ENCODE data around the gene IER5L.
A peak's percentile ranks its signal among the peaks of the same experiment; 100 is the strongest.

IER5L gene

GRCh38 chr9:129177791-129178567 lies at the start of gene IER5L:
Gene IER5L, minus strand, starts transcription at chr9:129178261. Its CDS starts 209 bp downstream, at chr9:129178052.
- DNase-seq: peak; percentile 98

DNA sequence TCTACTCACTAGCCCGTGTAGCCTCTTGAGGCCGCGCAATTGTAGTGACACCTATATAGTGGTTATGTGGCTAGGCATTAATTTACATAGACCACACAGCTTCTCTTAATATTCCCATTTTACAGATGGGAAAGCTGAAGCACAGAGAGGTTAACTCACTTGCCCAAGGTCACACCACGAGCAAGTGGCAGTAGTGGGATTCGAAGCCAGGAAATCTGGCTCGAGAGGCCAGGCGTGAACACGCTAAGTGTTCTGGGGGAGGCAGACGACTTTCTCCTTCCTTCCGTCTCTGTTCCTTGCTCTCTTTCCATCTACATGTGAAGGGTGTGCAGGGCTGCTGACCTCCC lies 49.8 kb upstream of the IER5L start:
- DNase-seq: no peak

DNA sequence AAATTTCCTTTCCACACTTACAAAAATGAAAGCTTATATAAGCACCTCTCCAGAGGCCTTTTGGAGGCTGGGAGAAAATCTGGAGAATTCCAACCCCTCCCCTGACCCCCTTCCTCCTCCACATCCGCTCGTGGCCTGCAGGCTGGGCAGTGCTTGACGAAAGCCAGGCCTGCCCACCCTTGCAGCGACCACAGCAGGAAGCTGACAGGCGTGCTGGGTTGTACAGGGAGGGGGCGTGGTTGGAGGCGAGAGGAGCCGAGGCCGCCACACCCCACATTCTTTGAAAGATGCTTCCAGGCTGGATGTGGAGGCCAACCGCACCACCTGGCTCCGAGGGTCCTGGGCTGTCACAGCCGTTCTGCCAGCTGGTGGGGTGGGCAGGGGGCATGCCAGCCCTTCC lies 47.8 kb upstream of the IER5L start:
- no peak for DNase-seq

GRCh38 chr9:129225490-129225778 lies 47.4 kb upstream of the IER5L start:
- DNase-seq: no peak

GRCh38 chr9:129224618-129225489 lies 46.8 kb upstream of the IER5L start:
- DNase-seq: no peak

DNA sequence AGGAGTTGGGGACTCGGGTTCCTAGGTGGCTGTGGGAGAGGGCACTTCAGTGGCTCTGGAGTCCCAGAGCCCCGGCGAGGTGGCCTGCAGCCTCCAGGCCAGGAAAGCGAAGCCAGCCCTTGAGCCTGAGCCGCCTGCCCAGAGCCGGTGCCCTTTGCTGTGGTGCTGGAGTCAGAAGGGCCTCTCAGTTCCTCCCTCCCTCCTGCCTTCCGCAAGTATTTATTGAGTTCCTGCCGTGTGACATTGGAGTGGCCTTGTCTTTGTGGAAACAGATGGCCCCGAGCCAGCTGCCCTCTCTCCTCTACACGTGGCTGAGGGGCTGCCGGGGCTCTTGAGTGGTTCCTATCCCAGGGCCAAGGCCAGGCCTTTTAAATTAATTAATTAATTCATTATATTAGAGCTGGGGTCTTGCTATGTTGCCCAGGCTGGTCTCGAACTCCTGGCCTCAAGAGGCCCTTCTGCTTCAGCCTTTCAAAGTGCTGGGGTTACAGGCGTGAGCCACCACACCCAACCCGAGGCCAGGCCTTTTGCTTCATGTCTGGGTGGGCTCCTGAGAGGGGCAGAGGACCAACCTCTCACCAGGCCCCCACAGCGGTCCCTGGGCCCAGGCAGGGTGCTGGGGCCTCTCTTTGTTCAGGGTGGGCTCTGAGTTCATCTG lies 45.6 kb upstream of the IER5L start:
- no peak for DNase-seq

DNA sequence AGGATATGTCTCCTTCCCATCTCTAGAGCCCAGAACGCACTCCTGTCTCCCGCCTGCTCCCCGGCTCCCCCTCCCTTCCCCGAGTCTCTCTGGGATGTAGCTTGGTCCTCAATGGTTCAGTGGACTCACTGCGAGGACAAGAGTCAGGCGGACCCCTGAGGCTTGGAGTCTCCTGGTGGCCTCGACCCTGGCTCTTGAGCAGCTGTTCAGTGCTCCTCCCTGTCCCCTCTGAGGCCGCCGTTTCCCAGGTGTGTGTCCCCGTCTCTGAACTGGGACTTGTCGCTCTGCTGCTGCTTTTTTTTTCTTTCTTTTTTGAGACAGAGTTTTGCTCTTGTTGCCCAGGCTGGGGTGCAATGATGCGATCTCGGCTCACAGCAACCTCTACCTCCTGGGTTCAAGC lies 44.8 kb upstream of the IER5L start:
- no peak for DNase-seq

- DNase-seq: no peak
Measured at GRCh38 chr9:129221979-129222635, 44.0 kb upstream of the IER5L start.

- no peak for DNase-seq
Measured at GRCh38 chr9:129221233-129221632, 43.2 kb upstream of the IER5L start.

DNA sequence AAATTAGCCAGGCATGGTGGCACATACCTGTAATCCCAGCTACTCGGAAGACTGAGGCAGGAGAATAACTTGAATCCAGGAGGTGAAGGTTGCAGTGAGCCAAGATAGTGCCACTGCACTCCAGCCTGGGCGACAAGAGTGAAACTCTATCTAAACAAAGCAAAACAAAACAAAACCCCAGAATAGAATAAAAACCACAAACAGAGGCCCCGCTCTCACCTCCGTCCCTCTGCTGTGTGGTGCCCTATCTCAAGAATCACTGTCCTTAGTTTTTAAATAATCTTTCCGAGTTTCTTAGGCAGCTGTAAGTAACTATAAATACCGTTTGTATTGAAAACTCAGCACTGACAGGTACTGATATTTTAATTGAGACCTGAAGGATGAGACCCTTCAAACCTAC lies 42.7 kb upstream of the IER5L start:
- no peak for DNase-seq

DNA sequence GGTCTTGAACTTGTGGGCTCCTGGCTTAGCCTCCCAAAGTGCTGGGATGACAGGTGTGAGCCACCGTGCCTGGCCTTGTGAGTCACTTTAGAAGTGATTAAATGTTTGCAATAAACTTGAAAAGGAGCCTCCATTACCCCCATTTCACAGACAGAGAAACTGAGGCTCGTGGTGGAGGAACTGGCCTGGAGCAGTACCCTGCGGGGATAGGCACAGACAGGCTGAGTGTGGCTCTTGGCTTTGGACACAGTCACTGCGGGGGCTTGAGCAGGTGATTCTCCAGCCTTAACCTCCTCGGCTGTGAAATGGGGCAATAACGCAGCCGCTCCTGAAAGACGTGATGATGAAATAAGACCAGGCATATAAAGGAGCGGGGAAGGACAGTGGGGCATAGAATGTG lies 40.9 kb upstream of the IER5L start:
- DNase-seq: no peak

DNA sequence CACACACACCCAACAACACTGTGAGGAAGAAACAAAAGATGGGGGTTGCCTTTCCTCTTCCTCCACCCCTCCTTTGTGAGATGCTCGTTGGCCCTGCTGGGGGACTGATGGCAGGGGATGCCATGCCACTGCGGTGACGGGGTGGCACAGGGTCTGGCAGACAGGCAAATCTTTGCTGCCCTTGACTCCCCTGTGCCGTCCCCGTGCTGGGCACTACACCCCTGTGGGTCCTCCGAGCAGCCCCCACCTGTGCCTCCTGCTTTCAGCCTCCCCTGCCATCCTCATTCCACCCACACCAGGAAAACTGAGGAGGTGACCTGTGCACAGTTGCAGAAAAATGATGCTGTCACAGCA lies 40.2 kb upstream of the IER5L start:
- no peak for DNase-seq

DNA sequence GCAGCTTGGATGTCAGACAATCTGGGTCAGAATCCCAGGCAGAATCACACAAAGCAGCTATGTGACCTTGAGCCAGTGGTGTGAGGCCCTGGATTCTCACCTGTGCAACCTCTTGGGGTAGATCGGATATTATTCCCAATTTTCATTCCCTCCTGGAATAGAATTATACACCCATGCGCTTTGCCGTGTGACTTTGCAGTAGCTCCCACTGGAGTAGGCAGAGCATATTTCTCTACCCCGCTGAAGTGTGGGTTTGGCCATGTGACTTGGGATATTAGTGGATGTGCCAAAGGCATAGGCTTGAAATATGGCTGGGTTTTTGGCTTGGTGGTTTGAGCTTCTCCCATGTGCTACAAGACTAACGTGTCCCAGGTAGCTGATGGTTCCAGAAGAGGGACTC lies 35.5 kb upstream of the IER5L start:
- DNase-seq: no peak

DNA sequence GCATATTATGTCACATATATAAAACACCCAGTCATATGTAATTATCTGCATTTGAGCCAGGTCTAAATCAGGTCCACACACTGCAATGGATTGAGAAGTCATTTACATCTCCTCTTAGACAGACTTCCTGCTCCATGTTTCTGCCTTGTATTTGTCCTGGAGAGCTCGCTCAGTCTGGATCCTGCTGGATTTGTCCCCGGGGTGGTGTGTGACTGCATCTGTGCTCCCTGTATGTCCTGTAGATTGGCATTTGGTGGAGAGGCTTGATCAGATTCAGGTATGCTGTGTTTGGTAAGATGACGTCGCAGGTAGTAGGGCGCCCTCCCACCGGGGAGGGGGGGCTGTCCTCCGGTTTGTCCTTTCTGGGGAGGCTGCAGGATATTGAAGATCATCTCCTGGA lies 33.6 kb upstream of the IER5L start:
- DNase-seq: peak; percentile 52

- DNase-seq: no peak
Measured at GRCh38 chr9:129210125-129210524, 32.1 kb upstream of the IER5L start.

GRCh38 chr9:129209580-129209979 lies 31.5 kb upstream of the IER5L start:
- no peak for DNase-seq

GRCh38 chr9:129209109-129209508 lies 31.0 kb upstream of the IER5L start:
- no peak for DNase-seq

- no peak for DNase-seq
Measured at GRCh38 chr9:129208207-129209032, 30.4 kb upstream of the IER5L start.

- DNase-seq: no peak
Measured at GRCh38 chr9:129206905-129207304, 28.8 kb upstream of the IER5L start.

DNA sequence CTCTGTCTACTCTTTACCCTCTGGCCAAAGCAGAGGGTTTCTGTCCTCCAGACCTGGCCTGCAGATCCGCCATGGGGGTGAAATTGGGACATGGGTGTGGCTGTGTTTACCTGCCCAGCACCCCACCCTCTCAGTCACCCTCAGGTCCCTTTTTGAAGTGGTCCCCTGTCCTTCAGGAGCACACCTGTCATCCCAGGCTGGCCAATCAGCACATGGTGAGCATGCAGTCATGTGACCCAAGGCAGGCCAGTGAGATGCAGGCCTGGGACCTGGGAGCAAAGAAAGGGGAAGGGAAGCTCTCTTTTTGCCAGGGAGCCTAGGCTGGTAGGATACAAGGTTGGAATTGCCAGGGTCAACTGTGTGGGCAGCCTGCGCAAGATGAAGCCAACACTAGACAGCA lies 28.3 kb upstream of the IER5L start:
- DNase-seq: no peak

- no peak for DNase-seq
Measured at GRCh38 chr9:129204840-129205239, 26.8 kb upstream of the IER5L start.

GRCh38 chr9:129203556-129203909 lies 25.5 kb upstream of the IER5L start:
- no peak for DNase-seq
